HTR-8/SVneo (cell line): ENCODE data around the gene ENAH.

Experiments
- DNase-seq: peaks from one replicate; pipeline ENCODE4 v3.0.0; 2011; ENCODE audit warnings: low spot score, mixed read lengths; ENCODE audit not compliant: insufficient read length
- FAIRE-seq: peaks from 2 replicates; lab custom pipeline; 2011; peaks lifted over from hg19 to GRCh38; lab: Jason Lieb, UNC

The ENAH gene

DNA sequence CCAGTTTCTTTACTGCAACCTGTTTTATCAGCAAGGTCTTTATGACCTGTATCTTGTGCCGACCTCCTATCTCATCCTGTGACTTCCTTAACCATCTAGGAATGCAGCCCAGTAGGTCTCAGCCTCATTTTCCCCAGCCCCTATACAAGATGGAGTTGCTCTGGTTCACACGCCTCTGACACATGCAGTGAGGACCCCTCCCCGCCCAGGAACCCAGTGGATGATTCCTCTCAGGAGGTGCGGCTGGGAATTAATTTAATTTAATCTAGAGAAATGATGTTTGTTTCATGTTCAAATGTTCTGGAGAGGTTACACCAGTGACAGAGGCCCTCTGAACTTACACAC, 186.1 kb downstream of the ENAH start:
- DNase-seq (no peak), FAIRE-seq (no peak)

DNA sequence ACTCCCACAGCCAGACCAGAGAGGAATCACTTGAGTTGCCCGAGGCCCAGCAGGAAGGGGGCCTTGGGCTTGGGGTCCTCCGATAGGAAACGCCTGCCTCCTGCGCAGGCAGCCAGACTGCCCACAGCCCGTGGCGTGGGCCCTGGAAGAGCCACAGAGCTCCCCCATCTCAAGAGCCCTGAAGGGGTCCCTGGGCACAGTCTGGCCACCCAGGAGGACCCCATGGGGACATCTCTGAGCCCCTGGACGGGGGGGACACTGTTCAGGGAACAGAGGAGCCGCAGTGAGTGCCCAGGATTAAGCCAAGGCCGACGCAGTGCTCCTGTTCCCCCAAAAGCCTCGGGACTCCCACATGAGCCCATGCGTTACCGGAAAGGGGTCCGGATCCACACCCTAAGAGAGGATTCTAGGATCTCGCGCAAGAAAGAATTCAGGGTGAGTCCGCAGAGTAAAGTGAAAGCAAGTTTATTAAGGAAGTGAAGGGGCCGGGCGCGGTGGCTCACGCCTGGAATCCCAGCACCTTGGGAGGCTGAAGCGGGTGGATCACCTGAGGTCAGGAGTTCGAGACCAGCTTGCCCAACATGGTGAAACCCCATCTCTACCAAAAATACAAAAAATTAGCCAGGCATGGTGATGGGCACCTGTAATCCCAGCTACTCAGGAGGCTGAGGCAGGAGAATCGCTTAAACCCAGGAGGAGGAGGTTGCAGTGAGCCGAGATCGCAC, 187.0 kb downstream of the ENAH start:
- no peak for DNase-seq
- FAIRE-seq = no peak

DNA sequence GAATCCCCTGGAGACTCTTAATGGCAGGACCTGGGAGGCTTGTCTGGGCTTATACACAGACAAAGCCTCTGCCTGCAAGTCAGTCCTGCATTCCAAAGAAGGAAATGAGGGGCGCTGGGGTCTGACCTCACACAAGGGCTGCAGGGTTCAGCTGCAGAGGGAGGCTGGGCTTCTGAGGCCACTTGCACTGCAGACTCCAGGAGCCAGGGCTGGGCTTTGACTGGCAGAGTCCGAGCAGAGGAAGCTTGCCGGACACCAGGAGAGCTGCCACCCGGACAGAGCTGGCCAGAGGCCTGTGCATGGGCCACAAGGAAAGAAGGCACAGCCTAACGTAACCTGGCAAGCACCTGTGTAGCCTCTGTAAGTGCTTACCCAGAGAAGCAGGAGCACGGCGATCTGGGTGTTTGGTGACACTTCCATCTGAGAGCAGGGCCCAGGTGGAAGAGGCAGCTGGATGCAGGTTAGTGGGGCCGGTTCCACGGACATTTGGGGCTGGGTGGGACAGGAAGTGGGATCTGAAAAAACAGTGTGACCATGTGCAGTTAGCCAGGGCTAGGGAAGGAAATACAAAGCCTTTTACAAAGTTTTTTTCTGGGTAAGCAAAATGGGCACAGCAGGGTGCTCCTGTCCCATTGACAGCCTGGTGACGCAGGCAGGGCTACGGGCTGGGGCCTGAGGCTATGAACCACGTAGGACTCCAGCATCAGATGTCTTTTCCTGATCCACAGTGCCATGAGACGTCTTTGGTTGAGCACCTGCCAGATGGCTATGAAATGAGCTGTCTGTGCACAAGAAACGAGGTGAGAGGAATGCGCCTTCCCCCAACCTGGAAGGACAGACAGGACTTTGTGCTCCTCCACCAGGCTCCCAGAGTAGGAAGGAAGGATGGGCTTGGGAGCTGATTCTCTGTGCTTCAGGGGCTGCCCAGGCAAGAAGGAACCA, 187.8 kb downstream of the ENAH start:
- FAIRE-seq = no peak
- no peak for DNase-seq

DNA sequence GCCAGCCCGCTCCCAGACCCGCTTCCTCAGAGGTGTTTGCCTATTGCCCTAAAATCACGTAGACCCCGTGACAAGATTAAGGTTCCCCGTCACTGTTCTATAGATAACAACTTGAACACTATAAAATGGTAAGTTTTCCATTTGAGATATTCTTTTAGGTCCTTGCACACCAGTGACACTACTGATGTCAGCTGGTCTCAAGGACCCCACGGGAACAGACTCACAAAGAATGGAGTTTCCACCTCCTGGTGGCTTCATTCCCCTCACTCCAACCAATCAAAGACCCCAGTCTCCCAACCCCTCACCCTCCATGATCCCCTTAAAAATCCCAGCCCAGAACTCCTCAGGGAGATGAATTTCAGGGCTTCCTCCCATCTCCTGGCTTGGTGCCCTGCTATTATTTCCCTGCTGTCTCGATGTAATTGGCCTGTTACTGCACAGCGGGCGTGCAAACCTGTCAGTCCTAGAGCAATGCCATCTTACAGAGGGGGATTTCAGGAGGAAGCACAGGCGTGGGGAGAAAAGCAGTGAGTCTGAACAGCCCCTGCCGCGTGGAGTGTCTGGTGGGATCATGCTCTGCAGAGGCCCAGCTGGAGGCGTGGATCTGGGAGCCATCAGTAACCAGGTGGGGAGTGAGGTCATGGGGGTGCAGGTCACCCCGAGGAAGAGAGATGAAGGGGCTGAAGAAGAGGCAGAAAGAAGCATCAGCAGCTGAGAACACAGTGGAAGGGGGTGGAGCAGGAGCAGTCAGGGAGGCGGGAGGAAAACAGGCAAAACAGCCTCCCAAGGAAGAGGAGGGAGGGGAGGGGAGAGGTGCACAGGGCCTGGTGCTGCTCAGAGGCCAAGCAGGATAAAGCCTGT, 190.0 kb downstream of the ENAH start:
- DNase-seq = no peak
- no peak for FAIRE-seq

DNA sequence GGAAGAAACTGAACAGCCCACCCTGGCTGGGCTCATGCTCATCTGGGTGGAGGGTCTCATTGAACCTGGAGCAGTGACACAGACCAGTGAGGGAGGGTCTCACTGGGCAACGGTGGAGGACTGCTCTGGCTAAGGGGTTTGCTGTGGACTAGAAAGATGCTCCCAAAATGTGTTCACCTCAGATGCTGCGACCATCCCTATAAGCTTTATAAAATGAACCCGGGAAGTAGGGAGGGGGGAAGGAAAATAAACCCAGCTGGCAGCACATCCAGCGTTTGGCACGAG, 190.6 kb downstream of the ENAH start:
- no peak for FAIRE-seq
- DNase-seq = no peak

DNA sequence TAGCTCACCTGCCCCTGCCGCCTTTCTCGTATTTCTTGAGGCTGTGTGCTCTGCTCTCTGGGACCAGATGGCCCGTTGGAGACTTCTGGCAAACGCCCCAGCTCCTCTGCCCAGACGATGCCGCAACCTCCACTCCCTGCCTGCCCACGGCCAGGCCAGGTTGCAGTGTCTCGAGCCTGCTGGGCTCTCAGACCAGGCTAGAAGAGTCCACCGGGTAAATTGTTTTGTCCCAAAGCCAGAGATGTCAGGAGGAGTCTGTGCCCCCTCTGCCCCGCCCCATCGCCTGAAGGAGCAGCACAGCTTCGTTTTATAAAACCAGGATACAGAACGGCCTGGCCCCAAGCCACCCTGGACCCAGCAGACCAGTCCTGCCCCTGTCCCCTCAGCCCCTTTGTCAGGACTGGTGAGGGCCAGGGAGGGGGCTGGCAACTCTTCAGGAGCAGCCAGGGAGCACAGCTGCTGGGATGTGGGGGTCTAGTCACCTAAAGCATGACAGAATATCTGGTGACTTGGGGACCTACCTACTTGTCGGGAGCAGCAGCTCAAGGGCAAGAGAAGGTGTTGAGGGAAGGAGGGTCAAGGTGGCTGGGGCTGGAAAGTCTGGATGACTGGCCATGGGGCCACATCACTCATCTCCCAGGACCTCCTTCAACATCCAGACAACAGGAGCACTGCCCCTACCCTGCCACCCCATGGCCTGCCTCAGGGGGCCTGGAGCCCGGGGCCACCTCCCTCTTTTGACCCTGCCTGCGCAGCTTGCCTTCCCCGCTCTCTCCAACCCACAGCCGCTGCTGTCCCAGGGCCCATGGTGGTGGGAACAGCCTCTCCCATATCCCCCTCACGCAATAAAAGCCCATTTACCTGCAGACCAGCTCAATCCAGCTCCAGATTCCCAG, 191.1 kb downstream of the ENAH start:
- FAIRE-seq = no peak
- DNase-seq = no peak

DNA sequence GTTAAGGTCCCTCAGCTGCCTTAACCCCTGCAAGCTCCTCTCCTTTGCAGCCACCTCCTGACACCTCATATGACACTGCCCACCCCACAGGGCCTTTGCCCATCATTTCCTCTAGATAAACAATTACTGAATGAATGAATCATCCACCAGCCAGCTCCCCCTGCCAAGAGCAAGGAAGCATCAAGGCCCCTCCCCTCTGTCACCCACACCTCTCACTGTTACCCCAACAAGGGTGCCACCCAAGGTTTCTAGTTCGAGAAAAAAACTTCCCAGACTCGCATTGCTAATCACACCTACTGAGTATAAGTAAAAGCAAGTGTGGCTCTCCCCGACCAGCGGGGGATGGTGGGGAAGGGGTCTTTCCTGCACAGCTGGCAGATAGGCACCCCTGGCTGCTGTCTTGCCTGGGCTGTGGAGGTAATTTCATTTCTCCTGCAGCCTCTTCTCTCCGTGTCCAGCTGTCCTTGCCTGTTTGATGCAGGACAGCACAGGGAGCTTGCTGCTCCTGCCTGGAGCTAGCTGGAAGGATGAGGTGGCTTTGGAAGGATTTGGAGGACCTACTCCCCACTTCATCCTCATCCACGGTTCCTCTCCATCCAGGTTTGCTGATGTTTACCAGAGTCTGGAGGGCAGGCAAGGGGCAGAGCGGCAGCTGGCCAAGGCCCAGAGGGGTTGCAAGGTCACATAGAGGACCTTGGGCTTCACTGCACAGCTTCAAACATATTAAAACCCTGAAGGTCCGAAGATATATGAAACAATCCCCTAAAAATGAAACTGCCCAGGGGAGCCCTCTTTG, 192.0 kb downstream of the ENAH start:
- DNase-seq (no peak), FAIRE-seq (no peak)

DNA sequence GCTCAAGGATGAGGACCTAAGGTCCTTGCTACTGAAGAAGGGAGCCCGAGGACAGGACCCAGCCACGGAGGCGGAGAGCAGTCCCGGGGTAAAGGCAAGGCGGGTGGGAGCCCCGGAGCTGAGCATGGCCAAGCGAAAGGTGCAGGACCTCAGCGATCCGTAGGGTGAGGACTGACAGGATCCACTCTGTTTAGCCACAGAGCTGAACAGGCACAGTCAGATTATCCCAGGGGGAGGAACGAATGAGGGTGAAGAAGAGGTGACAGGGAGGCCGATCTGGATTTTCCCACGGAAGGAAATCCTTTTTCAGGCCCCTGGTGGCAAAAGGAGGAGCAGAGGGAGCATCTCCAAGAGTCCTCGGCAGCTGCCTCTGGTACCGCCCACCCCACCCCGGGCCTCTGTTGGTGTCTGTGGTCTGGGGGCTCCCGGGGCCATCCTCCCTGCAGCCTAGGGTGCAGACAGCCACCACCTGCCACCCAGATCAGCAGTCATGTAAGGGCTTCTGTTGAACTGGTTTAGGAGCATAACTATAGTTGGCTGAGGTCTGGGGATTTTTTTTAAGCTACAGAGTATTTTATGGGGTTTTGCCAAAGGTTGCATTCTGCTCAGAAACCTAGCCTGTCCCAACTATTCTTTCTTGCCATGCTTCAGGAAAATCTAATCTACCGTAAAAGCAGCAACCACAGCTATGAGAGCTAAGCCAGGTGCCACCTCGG, 192.7 kb downstream of the ENAH start:
- DNase-seq = no peak
- no peak for FAIRE-seq

DNA sequence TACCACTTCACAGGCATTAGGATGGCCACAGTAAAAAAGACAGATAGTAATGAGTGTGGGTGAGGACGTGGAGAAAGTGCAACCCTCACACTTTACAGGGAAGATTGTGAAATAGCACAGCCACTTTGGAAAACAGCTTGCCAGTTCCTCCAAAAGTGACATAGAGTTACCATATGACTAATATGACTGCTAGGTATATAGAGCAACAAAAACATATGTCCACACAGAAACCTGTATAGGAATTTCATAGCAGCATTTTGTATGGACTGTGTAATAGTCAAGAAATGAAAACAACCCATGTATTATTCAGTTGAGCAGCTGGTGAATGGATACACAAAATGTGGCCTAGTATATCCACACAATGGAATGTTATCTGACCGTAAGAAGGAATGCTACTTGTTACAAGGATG, 194.7 kb downstream of the ENAH start:
- DNase-seq (no peak), FAIRE-seq (no peak)

DNA sequence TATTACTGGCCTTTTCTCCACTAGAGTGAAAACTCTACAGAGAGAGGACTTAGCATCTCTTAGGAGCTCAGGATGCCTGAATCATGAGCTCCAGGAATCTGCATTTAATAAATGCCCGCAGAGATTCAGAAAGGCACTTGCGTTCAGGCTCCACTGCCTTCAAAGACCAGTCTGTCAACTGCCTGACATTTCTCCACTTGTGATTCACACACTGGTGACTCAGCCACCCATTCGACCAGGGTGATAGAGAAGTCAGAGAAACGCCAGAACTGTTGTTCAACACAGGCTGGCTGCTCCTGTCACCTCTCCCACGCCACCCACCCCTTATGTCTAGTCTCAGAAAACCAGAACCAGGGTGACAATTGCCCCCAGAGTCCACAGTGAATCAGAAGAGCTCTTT, 198.2 kb downstream of the ENAH start:
- FAIRE-seq (peak; percentile 76), DNase-seq (peak; percentile 70)

DNA sequence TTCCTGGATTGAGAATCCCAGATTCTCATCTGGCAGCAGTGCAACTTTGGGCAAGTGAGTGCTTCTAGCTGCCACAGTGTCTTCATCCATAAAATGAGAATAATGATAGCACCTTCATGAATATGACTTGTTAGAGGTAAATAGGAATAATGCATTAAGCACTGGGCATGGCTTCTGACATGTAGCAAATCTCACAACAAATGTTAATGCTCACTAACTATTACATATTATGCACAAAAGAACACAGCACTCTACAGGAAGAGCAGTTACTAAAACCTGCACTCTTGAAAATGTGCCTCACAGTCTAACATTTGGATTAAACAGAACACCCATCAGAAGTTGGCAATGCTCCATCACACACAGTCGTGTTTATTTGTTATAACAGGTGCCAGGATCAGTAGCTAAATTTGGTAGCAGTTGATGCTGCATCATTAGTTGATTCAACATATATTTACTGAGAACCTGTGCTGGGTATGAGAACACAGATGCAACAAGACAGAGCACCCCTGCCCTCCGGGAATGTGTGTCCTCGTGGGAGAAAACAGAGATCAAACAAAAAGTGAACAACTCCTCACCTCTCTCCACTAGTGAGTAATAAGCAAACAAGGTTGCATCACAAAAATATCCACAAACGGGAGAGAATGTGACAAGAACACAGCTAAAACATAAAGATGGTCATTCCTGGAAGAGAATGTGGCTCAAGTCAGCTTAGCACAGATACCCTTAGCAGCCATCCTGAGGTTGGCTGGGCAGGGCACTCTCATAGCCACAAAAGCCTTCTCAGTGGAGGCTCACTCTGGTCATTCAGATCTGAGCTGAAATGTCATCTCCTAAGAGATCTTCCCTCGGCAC, 198.9 kb downstream of the ENAH start:
- FAIRE-seq (peak; percentile 13), DNase-seq (no peak)

DNA sequence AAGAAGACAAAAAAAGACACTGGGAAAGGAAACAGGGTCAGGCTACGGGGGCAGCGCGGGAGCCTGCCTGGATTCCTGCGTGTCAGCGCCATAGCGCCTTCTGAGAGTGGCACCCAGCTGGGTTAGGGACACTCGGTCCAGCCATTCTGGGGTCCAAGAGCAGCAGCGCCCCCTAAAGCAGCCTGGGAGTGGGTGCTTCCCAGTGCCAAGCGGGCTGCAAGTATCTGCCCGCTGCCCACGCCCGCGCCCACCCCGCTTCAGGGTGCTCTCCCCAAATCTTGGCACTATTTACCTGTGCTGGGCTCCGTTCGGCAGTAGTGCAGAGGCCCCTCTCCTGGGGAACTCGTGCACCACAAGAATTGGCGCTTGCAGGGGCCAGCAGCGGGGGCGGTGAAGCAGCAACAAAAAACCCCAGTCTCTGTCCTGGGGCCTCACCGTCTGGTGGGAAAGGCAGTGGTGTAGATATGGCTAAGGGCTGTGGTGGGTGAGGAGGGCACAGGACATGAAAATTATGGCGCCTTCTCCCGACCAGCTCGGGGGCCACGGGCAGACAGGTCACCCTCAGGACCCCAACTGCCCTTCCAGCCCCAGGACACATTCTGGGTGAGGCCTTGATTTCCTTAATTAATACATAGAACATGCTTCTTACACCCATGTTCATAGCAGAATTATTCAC, 200.9 kb downstream of the ENAH start:
- no peak for DNase-seq
- no peak for FAIRE-seq

DNA sequence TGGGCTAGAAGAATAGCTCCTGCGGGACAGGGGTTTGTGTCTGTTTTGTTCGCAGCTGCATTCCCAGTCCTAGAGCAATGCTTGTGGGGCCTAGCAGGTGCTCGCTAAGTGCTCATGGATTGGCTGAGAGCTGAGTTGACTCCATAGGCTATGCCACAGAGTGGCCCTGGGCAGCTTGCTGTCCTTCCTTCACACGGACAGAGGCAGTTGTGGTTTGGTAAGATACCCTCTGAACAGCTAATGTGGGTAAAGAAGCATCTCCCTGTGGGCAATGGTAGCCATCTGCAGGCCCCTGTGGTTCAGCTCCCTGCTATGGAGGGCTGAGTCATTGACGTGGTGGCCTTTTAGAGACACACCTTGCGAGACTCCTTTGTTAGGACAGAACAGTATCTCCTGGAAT, 201.6 kb downstream of the ENAH start:
- FAIRE-seq = peak; percentile 28
- DNase-seq = no peak

DNA sequence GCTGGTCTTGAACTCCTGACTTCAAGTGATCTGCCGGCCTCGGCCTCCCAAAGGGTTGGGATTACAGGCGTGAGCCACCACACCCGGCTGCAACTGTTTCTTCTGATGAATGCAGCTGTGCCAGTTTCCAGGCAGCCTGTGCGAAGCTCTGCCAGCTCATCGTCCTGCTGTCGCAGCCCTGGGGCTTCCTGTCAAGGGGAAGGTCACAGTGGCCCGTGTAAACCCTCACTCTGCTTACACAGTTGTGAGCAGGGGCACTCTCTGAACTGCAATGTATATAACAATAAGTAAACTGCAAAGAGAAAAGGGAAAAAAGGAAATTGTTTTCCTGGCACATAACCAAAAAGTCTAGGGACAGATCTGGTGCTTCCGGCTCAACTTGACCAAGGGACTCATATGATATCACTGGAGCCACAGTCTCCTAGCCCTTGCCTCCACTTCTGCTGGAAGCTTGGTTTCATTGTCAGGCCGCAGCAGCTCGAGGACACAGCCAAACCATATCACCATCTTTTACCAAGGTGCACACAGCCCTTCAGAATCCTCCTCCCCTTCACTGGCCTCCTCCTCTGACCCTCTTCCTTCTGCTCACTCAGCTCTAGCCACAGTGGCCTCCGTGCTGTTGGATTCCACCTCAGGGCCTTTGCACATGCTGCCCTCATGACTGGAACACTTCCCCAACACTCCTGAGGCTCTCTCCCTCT, 202.3 kb downstream of the ENAH start:
- DNase-seq = no peak
- FAIRE-seq = no peak

DNA sequence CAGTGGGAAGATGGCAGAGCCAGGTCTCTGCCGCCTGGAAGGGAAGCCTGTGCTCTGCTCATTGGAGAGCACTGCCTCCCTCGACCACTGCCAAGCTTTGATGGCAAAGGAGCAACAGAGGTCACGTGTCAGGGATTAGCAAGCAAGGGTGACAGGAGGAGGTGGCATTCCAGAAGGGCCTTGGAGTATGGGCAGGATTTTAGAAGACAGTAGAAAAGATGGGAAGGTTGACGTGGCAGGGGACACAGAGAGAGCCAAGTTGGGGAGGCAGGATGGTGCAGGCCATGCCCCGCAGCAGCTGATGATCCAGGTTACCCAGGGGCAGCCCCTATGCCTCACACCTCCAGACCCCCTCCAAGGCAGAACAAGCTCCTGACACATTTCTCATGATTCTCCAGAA, 203.1 kb downstream of the ENAH start:
- DNase-seq (no peak), FAIRE-seq (no peak)

DNA sequence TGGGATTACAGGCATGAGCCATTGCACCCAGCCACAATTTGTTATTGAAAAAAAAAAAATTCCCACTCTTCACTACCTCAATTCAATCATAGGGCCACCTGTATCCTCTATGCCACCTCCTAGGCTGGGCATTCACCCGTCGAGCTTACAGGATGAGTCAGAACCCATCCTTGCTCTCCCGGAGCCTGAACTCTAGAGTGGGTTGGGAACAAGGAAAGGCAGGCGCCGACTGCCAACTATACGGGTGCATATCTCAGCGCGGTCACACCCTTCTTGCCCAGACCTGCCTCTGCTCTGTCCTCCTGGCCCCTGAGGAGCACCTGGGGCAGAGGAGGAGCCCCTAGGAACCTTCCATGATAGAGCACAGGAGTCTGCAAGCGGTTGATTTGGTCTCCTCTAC, 203.7 kb downstream of the ENAH start:
- DNase-seq (peak; percentile 74), FAIRE-seq (no peak)
